ENCODE results near the gene RANBP1. TPM values are rescaled to one million over a fixed set of nuclear protein-coding genes. Genes with fewer than 3 reads are reported as not detected.

RANBP1 gene
- total RNA-seq, 1 donor from 2014 or later, result 85.1 TPM

GRCh38 chr22:20080776-20081654 lies 34.9 kb upstream of the RANBP1 start:
- H3K27ac ChIP-seq (ENCODE audit: low read depth, low read length), result peak overlapping the region; percentile 86
- H3K9ac ChIP-seq (ENCODE audit: low read depth in 1 of 3, low read length in 3 of 3), result peak overlapping the region; percentile 87 to 94 (median 92)
- H3K27me3 ChIP-seq (ENCODE audit: control insufficient read depth in 3 of 3, insufficient read depth in 3 of 3, low read length in 3 of 3), result no peaks in the 10 kb centered on the region
- peak overlapping the region; percentile 86 to 98 (median 95) for H3K4me3 ChIP-seq (ENCODE audit: low read length in 3 of 3)
- H3K4me1 ChIP-seq (ENCODE audit: control insufficient read depth in 3 of 3, insufficient read depth in 3 of 3, low read length in 3 of 3), result peaks cover 40 to 48% (median 46%) of the 10 kb centered on the region in 3 donors
- H3K9me3 ChIP-seq (ENCODE audit: control insufficient read depth in 3 of 3, low read length in 3 of 3), result no peaks in the 10 kb centered on the region
- H3K36me3 ChIP-seq (ENCODE audit: control insufficient read depth in 3 of 3, insufficient read depth in 3 of 3, low read length in 3 of 3), result peaks cover 4 to 11% (median 5%) of the 10 kb centered on the region in 3 donors

GRCh38 chr22:20083157-20083890 lies 32.6 kb upstream of the RANBP1 start:
- peaks cover 40 to 48% (median 46%) of the 10 kb centered on the region in 3 donors for H3K4me1 ChIP-seq (ENCODE audit: control insufficient read depth in 3 of 3, insufficient read depth in 3 of 3, low read length in 3 of 3)
- H3K4me3 ChIP-seq (ENCODE audit: low read length in 3 of 3), result no peak overlapping the region
- peaks cover 25 to 34% (median 27%) of the 10 kb centered on the region in 3 donors for H3K36me3 ChIP-seq (ENCODE audit: control insufficient read depth in 3 of 3, insufficient read depth in 3 of 3, low read length in 3 of 3)
- peak overlapping the region; percentile 7 to 69 (median 54) for H3K9ac ChIP-seq (ENCODE audit: low read depth in 1 of 3, low read length in 3 of 3)
- no peak overlapping the region for H3K27ac ChIP-seq (ENCODE audit: low read depth, low read length)
- H3K9me3 ChIP-seq (ENCODE audit: control insufficient read depth in 3 of 3, low read length in 3 of 3), result no peaks in the 10 kb centered on the region
- H3K27me3 ChIP-seq (ENCODE audit: control insufficient read depth in 3 of 3, insufficient read depth in 3 of 3, low read length in 3 of 3), result no peaks in the 10 kb centered on the region

GRCh38 chr22:20083891-20084546 lies 31.9 kb upstream of the RANBP1 start:
- Histone ChIP-seq H3K9me3 (ENCODE audit: control insufficient read depth in 3 of 3, low read length in 3 of 3) (no peaks in the 10 kb centered on the region), H3K27me3 (ENCODE audit: control insufficient read depth in 3 of 3, insufficient read depth in 3 of 3, low read length in 3 of 3) (no peaks in the 10 kb centered on the region), H3K9ac (ENCODE audit: low read depth in 1 of 3, low read length in 3 of 3) (peak overlapping the region in 2 of 3 donors; percentile 8 to 62), H3K4me3 (ENCODE audit: low read length in 3 of 3) (peak overlapping the region in 1 of 3 donors; percentile 12), H3K36me3 (ENCODE audit: control insufficient read depth in 3 of 3, insufficient read depth in 3 of 3, low read length in 3 of 3) (peaks cover 32 to 38% (median 32%) of the 10 kb centered on the region in 3 donors), H3K27ac (ENCODE audit: low read depth, low read length) (peak overlapping the region; percentile 5), H3K4me1 (ENCODE audit: control insufficient read depth in 3 of 3, insufficient read depth in 3 of 3, low read length in 3 of 3) (peaks cover 40 to 48% (median 46%) of the 10 kb centered on the region in 3 donors)

GRCh38 chr22:20084547-20085413 lies 31.1 kb upstream of the RANBP1 start:
- no peaks in the 10 kb centered on the region for H3K27me3 ChIP-seq (ENCODE audit: control insufficient read depth in 3 of 3, insufficient read depth in 3 of 3, low read length in 3 of 3)
- peaks cover 40 to 45% (median 40%) of the 10 kb centered on the region in 3 donors for H3K36me3 ChIP-seq (ENCODE audit: control insufficient read depth in 3 of 3, insufficient read depth in 3 of 3, low read length in 3 of 3)
- H3K9me3 ChIP-seq (ENCODE audit: control insufficient read depth in 3 of 3, low read length in 3 of 3), result no peaks in the 10 kb centered on the region
- peak overlapping the region in 1 of 3 donors; percentile 12 for H3K4me3 ChIP-seq (ENCODE audit: low read length in 3 of 3)
- H3K9ac ChIP-seq (ENCODE audit: low read depth in 1 of 3, low read length in 3 of 3), result peak overlapping the region; percentile 23 to 62 (median 24)
- peak overlapping the region; percentile 5 for H3K27ac ChIP-seq (ENCODE audit: low read depth, low read length)
- H3K4me1 ChIP-seq (ENCODE audit: control insufficient read depth in 3 of 3, insufficient read depth in 3 of 3, low read length in 3 of 3), result peaks cover 40 to 46% (median 45%) of the 10 kb centered on the region in 3 donors

GRCh38 chr22:20085651-20086050 lies 30.3 kb upstream of the RANBP1 start:
- Histone ChIP-seq H3K4me3 (ENCODE audit: low read length in 3 of 3) (no peak overlapping the region), H3K9ac (ENCODE audit: low read depth in 1 of 3, low read length in 3 of 3) (no peak overlapping the region), H3K9me3 (ENCODE audit: control insufficient read depth in 3 of 3, low read length in 3 of 3) (no peaks in the 10 kb centered on the region), H3K36me3 (ENCODE audit: control insufficient read depth in 3 of 3, insufficient read depth in 3 of 3, low read length in 3 of 3) (peaks cover 49 to 54% (median 49%) of the 10 kb centered on the region in 3 donors), H3K27me3 (ENCODE audit: control insufficient read depth in 3 of 3, insufficient read depth in 3 of 3, low read length in 3 of 3) (no peaks in the 10 kb centered on the region), H3K4me1 (ENCODE audit: control insufficient read depth in 3 of 3, insufficient read depth in 3 of 3, low read length in 3 of 3) (peaks cover 38 to 44% (median 43%) of the 10 kb centered on the region in 3 donors), H3K27ac (ENCODE audit: low read depth, low read length) (no peak overlapping the region)

GRCh38 chr22:20086101-20086599 lies 29.8 kb upstream of the RANBP1 start:
- Histone ChIP-seq H3K9ac (ENCODE audit: low read depth in 1 of 3, low read length in 3 of 3) (no peak overlapping the region), H3K36me3 (ENCODE audit: control insufficient read depth in 3 of 3, insufficient read depth in 3 of 3, low read length in 3 of 3) (peaks cover 54 to 59% (median 54%) of the 10 kb centered on the region in 3 donors), H3K4me1 (ENCODE audit: control insufficient read depth in 3 of 3, insufficient read depth in 3 of 3, low read length in 3 of 3) (peaks cover 34 to 39% (median 38%) of the 10 kb centered on the region in 3 donors)

GRCh38 chr22:20086763-20087162 lies 29.1 kb upstream of the RANBP1 start:
- Histone ChIP-seq H3K27ac (ENCODE audit: low read depth, low read length) (no peak overlapping the region), H3K36me3 (ENCODE audit: control insufficient read depth in 3 of 3, insufficient read depth in 3 of 3, low read length in 3 of 3) (peaks cover 60 to 65% (median 60%) of the 10 kb centered on the region in 3 donors), H3K27me3 (ENCODE audit: control insufficient read depth in 3 of 3, insufficient read depth in 3 of 3, low read length in 3 of 3) (no peaks in the 10 kb centered on the region), H3K4me3 (ENCODE audit: low read length in 3 of 3) (no peak overlapping the region), H3K4me1 (ENCODE audit: control insufficient read depth in 3 of 3, insufficient read depth in 3 of 3, low read length in 3 of 3) (peaks cover 27 to 33% (median 32%) of the 10 kb centered on the region in 3 donors), H3K9ac (ENCODE audit: low read depth in 1 of 3, low read length in 3 of 3) (no peak overlapping the region), H3K9me3 (ENCODE audit: control insufficient read depth in 3 of 3, low read length in 3 of 3) (no peaks in the 10 kb centered on the region)

More at GRCh38 chr22:20086101-20086599, 29.8 kb upstream of the RANBP1 start:
- no peak overlapping the region for H3K27ac ChIP-seq (ENCODE audit: low read depth, low read length)
- no peaks in the 10 kb centered on the region for H3K9me3 ChIP-seq (ENCODE audit: control insufficient read depth in 3 of 3, low read length in 3 of 3)
- no peak overlapping the region for H3K4me3 ChIP-seq (ENCODE audit: low read length in 3 of 3)
- H3K27me3 ChIP-seq (ENCODE audit: control insufficient read depth in 3 of 3, insufficient read depth in 3 of 3, low read length in 3 of 3), result no peaks in the 10 kb centered on the region

- Histone ChIP-seq H3K9ac (ENCODE audit: low read depth in 1 of 3, low read length in 3 of 3) (no peak overlapping the region), H3K4me1 (ENCODE audit: control insufficient read depth in 3 of 3, insufficient read depth in 3 of 3, low read length in 3 of 3) (peaks cover 25 to 26% (median 26%) of the 10 kb centered on the region in 3 donors), H3K4me3 (ENCODE audit: low read length in 3 of 3) (no peak overlapping the region), H3K36me3 (ENCODE audit: control insufficient read depth in 3 of 3, insufficient read depth in 3 of 3, low read length in 3 of 3) (peaks cover 68 to 73% (median 68%) of the 10 kb centered on the region in 3 donors), H3K27ac (ENCODE audit: low read depth, low read length) (no peak overlapping the region), H3K27me3 (ENCODE audit: control insufficient read depth in 3 of 3, insufficient read depth in 3 of 3, low read length in 3 of 3) (no peaks in the 10 kb centered on the region), H3K9me3 (ENCODE audit: control insufficient read depth in 3 of 3, low read length in 3 of 3) (no peaks in the 10 kb centered on the region)
Measured at GRCh38 chr22:20087319-20088262, 28.3 kb upstream of the RANBP1 start.

Measured in skeletal muscle tissue (tissue), 4 donors.